ENCODE measurements around the gene RGPD4.

DNA sequence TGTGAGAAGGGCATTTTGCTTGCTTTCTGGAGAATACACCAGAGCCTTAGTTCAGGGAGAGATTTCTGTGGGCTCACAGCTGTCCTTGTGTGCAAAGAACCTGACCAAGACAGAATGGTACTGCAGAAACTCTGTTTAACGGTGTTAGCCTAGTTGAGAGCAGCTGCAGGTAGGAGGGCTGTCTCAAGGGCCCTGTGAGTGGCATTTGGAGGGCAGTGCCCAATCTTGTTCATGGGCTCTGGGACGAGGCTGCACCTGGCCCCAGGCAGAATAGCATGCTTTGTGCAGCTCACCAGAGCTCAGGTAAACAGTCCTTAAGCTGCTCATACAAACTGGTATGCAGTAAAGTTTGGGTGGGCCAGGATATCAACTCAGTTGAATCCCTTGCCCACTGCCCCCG lies 16.9 kb upstream of the RGPD4 start:
- TF ChIP-seq GATA2 (IDR thresholded peaks at IDR 0.05; ENCODE audit: low read depth, low read length) = no peak
- TF ChIP-seq GATA3 (IDR thresholded peaks at IDR 0.05; ENCODE audit: low read depth, low read length) = no peak

Data from SH-SY5Y (cell line).